Karpas-422 (cell line): ENCODE results near the gene TRIO. TPM values are rescaled to one million over a fixed set of nuclear protein-coding genes. Genes with fewer than 3 reads are reported as not detected.

Source experiments
- DNase-seq: peaks from one replicate; pipeline ENCODE4 v3.0.0-alpha.2; 2015
- H2AFZ ChIP-seq: fragments of 200-600 bp; sonication (generic); 2 replicates; pipeline ENCODE4 v1.6.1; 2014; ENCODE audit warnings: antibody characterized with exemption, low read length, mixed read lengths
- H3K27ac ChIP-seq: fragments of 200-600 bp; sonication (generic); 2 replicates; pipeline ENCODE4 v1.5.1; 2014; ENCODE audit warnings: mild to moderate bottlenecking, low read length, moderate library complexity
- H3K27me3 ChIP-seq: fragments of 200-600 bp; sonication (generic); 2 replicates; pipeline ENCODE4 v1.6.1; 2014; ENCODE audit warnings: low read length, mixed read lengths
- H3K36me3 ChIP-seq: fragments of 200-600 bp; sonication (generic); 2 replicates; pipeline ENCODE4 v1.6.1; 2014; ENCODE audit warnings: low read length, mixed read lengths; ENCODE audit not compliant: insufficient read depth
- H3K4me1 ChIP-seq: fragments of 200-600 bp; sonication (generic); 2 replicates; pipeline ENCODE4 v1.6.1; 2014; ENCODE audit warnings: mild to moderate bottlenecking, low read length, mixed read lengths
- H3K4me2 ChIP-seq: fragments of 200-600 bp; sonication (generic); 2 replicates; pipeline ENCODE4 v1.6.1; 2014; ENCODE audit warnings: low read length, low read depth, mild to moderate bottlenecking; ENCODE audit not compliant: poor library complexity, severe bottlenecking
- H3K4me3 ChIP-seq: fragments of 200-600 bp; sonication (generic); 2 replicates; pipeline ENCODE4 v1.5.1; 2014; ENCODE audit warnings: mild to moderate bottlenecking, antibody characterized with exemption, low read length, mixed read lengths
- H3K79me2 ChIP-seq: fragments of 200-600 bp; sonication (generic); 2 replicates; pipeline ENCODE4 v1.6.1; 2014; ENCODE audit warnings: mild to moderate bottlenecking, low read length, mixed read lengths
- H3K9ac ChIP-seq: fragments of 200-600 bp; sonication (generic); 2 replicates; pipeline ENCODE4 v1.6.0; 2014; ENCODE audit warnings: low read length
- H3K9me2 ChIP-seq: fragments of 200-600 bp; sonication (generic), shearing (Covaris generic); replicated peaks from 2 replicates; pipeline ENCODE4 v1.6.0; 2014; ENCODE audit warnings: mild to moderate bottlenecking, low read length, moderate library complexity; ENCODE audit not compliant: insufficient read depth
- H3K9me3 ChIP-seq: fragments of 300-700, 200-600 bp; sonication (generic); 2 replicates; pipeline ENCODE4 v1.6.1; 2014; ENCODE audit warnings: low read length, mixed read lengths
- H4K20me1 ChIP-seq: fragments of 200-600 bp; sonication (generic); 2 replicates; pipeline ENCODE4 v1.6.1; 2014; ENCODE audit warnings: mild to moderate bottlenecking, antibody characterized with exemption, low read length, low read depth; ENCODE audit not compliant: insufficient read depth
- total RNA-seq: library from RNA; depleted of rRNA; stranded (reverse); fragments of >200 nt; shearing (Covaris generic); gene quantifications from 2 replicates; pipeline ENCODE4 v1.2.3, GENCODE V29; 2014; ENCODE audit warnings: low replicate concordance

TRIO gene
- total RNA-seq, 1 experiment from 2014 or later = 0.04 TPM

DNA sequence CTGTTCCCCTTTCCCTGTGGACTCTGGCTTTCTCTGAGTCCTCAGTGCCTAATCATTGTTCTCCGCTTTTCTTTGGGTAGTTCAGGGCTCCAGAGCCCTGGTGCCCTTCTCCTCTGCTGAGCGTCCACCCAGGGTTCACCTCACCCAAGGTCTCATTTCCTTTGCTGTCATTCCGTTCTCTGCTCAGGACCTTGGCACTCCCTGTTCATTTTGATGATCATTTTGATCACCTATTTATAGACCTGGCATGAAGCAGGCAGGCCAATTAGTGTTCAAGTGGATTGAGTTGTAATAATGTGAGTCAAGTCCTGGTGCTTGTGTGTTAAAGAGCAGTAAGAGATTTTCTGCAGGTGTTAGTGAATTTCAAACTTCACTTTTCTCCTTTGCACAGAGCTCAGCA, 3.6 kb downstream of the TRIO start:
- Histone ChIP-seq H2AFZ (no peak overlapping the region), H3K4me3 (no peak overlapping the region), H4K20me1 (no peaks in the 10 kb centered on the region), H3K27me3 (no peaks in the 10 kb centered on the region), H3K36me3 (no peaks in the 10 kb centered on the region), H3K9me3 (no peaks in the 10 kb centered on the region), H3K9ac (no peak overlapping the region), H3K4me2 (no peak overlapping the region), H3K27ac (no peak overlapping the region), H3K4me1 (peaks cover 10% of the 10 kb centered on the region), H3K79me2 (no peaks in the 10 kb centered on the region), H3K9me2 (no peaks in the 10 kb centered on the region)
- no peak for DNase-seq

DNA sequence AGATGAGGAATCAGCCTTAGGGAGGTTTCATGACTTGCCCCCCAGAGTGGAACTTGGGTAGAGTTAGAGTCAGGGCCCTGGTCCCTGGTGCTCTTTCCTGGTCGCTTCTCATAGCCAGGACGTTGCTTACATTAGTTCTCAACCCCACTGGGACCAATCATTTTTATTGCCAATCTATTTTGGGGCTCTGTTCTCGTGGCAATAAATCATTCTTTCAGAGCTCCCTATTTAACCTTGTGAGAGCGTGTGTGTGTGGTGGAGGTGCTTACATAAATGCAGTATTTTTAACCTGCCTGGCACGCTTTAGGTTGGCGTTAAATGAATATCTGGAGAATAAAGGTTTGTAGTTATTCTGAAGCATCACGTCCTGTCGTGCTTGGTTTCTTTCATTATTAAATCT, 4.1 kb downstream of the TRIO start:
- Histone ChIP-seq H3K4me2 (no peak overlapping the region), H3K9me3 (no peaks in the 10 kb centered on the region), H3K27ac (no peak overlapping the region), H3K79me2 (no peaks in the 10 kb centered on the region), H3K27me3 (no peaks in the 10 kb centered on the region), H2AFZ (no peak overlapping the region), H3K9ac (no peak overlapping the region), H4K20me1 (no peaks in the 10 kb centered on the region), H3K4me3 (no peak overlapping the region), H3K36me3 (no peaks in the 10 kb centered on the region), H3K9me2 (no peaks in the 10 kb centered on the region), H3K4me1 (peaks cover 10% of the 10 kb centered on the region)
- no peak for DNase-seq

DNA sequence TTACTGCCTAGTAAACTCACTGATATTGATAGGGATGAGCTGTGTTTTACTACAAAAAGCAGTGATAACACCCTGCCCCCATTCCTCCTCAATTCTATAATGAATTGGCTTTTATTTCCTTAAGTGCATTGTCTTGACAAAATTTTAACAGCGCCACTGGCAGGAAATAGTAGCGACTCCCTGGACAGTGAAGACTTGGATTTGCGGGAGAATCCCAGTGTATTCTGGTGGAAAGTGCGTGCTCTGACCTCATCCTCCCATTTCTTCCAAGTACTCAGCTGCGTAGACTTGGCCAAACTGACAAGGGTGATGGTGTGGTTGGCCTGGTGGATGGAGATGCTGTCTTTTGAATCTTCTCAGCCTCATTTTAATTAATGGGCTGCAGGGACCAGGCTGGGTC, 5.3 kb downstream of the TRIO start:
- no peaks in the 10 kb centered on the region for H3K9me2 ChIP-seq
- no peaks in the 10 kb centered on the region for H3K79me2 ChIP-seq
- H3K27ac ChIP-seq = no peak overlapping the region
- no peak overlapping the region for H3K4me3 ChIP-seq
- H3K9ac ChIP-seq = no peak overlapping the region
- DNase-seq = no peak
- H4K20me1 ChIP-seq = no peaks in the 10 kb centered on the region
- peaks cover 6% of the 10 kb centered on the region for H3K4me1 ChIP-seq
- H3K4me2 ChIP-seq = no peak overlapping the region
- H3K27me3 ChIP-seq = no peaks in the 10 kb centered on the region; the same call in 1 of the 2 replicates
- H3K36me3 ChIP-seq = no peaks in the 10 kb centered on the region
- H3K9me3 ChIP-seq = no peaks in the 10 kb centered on the region
- no peak overlapping the region for H2AFZ ChIP-seq

DNA sequence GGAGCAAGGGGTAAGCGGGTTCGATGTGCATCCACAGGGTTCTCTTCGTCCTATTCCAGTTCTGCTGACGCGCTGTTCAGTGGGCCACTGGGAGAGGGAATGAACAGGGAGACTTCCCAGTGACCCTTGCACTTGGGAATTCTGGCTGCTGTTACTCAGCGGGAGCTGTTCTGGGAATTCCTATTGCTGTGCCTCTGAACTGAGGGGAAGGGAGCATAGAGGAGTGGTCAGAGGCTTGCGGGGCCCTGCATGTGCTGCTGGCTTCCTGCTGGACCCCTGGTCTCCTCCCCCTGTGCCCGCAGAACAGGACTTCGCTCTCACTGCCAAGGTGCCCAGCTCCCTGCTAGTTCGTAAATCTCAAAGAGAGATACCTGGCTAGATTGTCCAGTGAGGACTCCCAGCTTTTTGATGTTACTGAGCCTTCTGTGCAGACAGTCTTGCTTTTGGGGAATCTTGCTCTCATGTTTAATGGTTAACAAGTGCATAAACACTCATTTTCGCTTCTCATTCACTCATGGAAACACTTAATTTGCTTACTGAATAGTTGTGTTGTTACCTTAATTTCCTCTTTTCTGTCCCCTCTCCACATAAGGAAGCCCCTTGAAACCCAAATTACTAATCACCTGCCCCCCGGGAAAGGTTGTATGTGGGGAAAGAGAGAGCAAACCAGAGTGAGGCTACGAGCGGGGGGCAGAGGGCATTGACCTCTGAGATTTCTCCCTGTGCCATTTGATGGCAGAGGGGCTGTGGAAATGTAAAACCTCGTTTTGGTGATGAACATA, 5.9 kb downstream of the TRIO start:
- DNase-seq = no peak
- no peak overlapping the region for H3K4me2 ChIP-seq
- no peaks in the 10 kb centered on the region for H3K9me2 ChIP-seq
- H3K79me2 ChIP-seq = no peaks in the 10 kb centered on the region
- H3K27me3 ChIP-seq = no peaks in the 10 kb centered on the region; the same call in 1 of the 2 replicates
- H3K4me1 ChIP-seq = peaks cover 6% of the 10 kb centered on the region
- no peaks in the 10 kb centered on the region for H3K9me3 ChIP-seq
- H3K4me3 ChIP-seq = no peak overlapping the region
- H4K20me1 ChIP-seq = no peaks in the 10 kb centered on the region
- H3K27ac ChIP-seq = no peak overlapping the region
- no peaks in the 10 kb centered on the region for H3K36me3 ChIP-seq
- H2AFZ ChIP-seq = no peak overlapping the region
- H3K9ac ChIP-seq = no peak overlapping the region

DNA sequence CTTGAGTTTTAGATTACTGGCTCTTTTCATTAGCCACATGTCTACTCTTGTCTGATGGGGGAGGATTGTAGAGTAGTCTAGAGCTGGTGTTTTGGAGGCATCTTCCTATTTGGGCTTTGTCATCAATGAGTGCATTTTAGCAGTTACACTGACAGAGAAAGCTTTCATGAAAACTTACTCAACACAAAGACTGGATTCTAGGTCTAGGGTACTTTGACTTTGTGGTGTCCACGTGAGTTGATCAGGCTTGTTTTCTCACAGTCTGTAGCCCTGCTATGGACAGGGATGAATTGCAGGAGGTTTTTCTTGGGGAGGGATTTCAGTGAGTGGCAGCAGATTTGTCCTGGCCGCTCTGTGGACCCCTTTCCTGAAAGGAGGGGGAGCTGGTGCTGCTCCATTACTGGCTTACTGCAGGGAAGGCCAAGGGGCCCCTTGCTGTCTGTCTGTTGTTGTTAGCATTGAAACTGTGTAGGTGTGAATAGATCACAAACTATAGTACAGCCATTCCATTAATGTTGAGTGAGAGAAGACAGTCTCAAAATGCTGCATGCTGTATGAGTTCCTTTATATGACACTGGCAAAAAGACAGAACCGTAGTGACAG, 6.6 kb downstream of the TRIO start:
- H3K79me2 ChIP-seq = no peaks in the 10 kb centered on the region

DNA sequence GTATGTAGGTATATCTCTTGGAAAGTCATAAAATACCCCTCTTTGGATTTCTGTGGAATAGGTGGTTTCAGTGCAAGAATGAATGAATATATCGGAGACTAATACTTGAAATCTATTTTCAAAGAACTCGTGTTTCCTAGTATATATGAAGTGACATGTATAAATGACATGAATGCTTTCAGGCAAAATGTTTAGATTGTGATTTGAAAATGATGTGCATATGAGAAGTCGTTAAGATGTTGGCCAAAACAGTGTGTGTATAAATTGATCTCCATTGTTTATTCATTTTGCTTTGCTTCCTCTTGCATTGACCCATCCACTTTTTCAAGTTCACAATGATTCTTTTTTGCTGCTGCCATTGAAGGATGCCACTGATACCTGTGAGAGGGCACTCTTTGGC, 8.3 kb downstream of the TRIO start:
- Histone ChIP-seq H3K9me2 (no peaks in the 10 kb centered on the region), H3K27me3 (no peaks in the 10 kb centered on the region; the same call in 1 of the 2 replicates), H3K36me3 (no peaks in the 10 kb centered on the region), H3K9me3 (no peaks in the 10 kb centered on the region), H3K4me3 (no peak overlapping the region), H3K4me1 (peaks cover 22% of the 10 kb centered on the region), H3K9ac (no peak overlapping the region), H3K27ac (no peak overlapping the region), H2AFZ (no peak overlapping the region), H4K20me1 (no peaks in the 10 kb centered on the region), H3K79me2 (no peaks in the 10 kb centered on the region), H3K4me2 (no peak overlapping the region)
- no peak for DNase-seq

More for the DNA sequence above, 6.6 kb downstream of the TRIO start:
- no peak for DNase-seq
- H3K27ac ChIP-seq = no peak overlapping the region
- no peaks in the 10 kb centered on the region for H3K9me3 ChIP-seq
- no peaks in the 10 kb centered on the region for H4K20me1 ChIP-seq
- peaks cover 11% of the 10 kb centered on the region for H3K4me1 ChIP-seq
- no peaks in the 10 kb centered on the region for H3K36me3 ChIP-seq
- no peak overlapping the region for H2AFZ ChIP-seq
- H3K27me3 ChIP-seq = no peaks in the 10 kb centered on the region; the same call in 1 of the 2 replicates
- H3K9ac ChIP-seq = no peak overlapping the region
- no peaks in the 10 kb centered on the region for H3K9me2 ChIP-seq
- no peak overlapping the region for H3K4me2 ChIP-seq
- H3K4me3 ChIP-seq = no peak overlapping the region

DNA sequence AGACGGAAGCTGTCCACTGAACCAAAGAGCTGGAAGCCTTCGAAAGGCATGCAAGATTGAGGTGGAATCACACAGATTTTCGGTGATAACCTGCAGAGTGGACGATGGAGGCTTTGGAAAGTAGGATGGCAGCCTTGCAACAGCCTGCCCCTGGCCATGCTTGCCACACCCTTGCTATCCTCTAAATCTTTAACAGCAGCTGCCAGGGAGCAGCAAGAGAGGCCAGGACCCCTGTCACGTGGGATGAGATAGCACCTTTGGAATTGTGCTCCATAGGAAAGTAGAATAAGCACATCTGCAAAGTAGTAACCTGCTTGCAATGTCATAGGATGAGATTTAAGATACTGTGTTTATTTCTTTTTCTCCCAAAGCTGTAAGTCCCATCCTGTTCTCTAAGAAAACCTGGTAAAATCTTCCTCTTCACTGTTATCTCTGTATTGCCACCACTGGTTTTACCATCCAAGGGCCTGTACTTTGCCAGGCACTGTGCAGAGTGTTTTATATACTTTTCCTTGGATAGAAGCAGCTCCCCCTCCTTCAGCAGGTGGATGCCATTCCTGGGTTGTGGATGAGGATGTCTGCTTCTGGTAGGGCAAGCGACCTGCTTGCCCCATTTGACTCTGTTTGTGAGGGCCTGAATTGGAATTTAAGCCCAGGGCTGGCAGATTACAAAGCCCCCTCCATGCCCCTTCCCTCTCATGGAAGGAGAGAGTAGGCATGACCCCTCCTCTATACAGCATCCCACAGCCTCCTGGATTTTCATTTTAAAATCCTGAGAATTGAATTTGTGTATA, 10.1 kb downstream of the TRIO start:
- Histone ChIP-seq H3K4me2 (no peak overlapping the region), H3K36me3 (no peaks in the 10 kb centered on the region), H3K27me3 (no peaks in the 10 kb centered on the region; the same call in 1 of the 2 replicates), H3K9me2 (no peaks in the 10 kb centered on the region), H2AFZ (no peak overlapping the region), H3K9ac (no peak overlapping the region), H3K27ac (no peak overlapping the region), H3K4me3 (no peak overlapping the region), H4K20me1 (no peaks in the 10 kb centered on the region), H3K79me2 (no peaks in the 10 kb centered on the region), H3K4me1 (peaks cover 21% of the 10 kb centered on the region), H3K9me3 (no peaks in the 10 kb centered on the region)
- DNase-seq = no peak
